ENCODE measurements around the gene DNAJC1.

GRCh38 chr10:22047812-22048211, 44.3 kb upstream of the DNAJC1 start:
- TF ChIP-seq CTCF (conservative IDR thresholded peaks at IDR 0.05; ENCODE audit: low read depth, low read length), result no peak
- TF ChIP-seq USF2 (IDR thresholded peaks at IDR 0.05; ENCODE audit: low read depth, low read length), result no peak
- no peak for TF ChIP-seq SMC3 (IDR thresholded peaks at IDR 0.05; ENCODE audit: low read depth, low read length)
- no peak for TF ChIP-seq POLR2A (IDR thresholded peaks at IDR 0.05; ENCODE audit: low read depth, low read length)
- no peak for TF ChIP-seq BHLHE40 (IDR thresholded peaks at IDR 0.05; ENCODE audit: low read depth, low read length)
- TF ChIP-seq NFE2L2 (IDR thresholded peaks at IDR 0.05; ENCODE audit: low read depth, low read length), result no peak
- TF ChIP-seq RFX5 (IDR thresholded peaks at IDR 0.05; ENCODE audit: low read depth, low read length), result no peak
- TF ChIP-seq CEBPB (IDR thresholded peaks at IDR 0.05; ENCODE audit: low read depth, low read length), result no peak
- no peak for TF ChIP-seq RCOR1 (IDR thresholded peaks at IDR 0.05; ENCODE audit: insufficient replicate concordance, low read length)
- no peak for TF ChIP-seq RAD21 (IDR thresholded peaks at IDR 0.05; ENCODE audit: low read length)
- no peak for TF ChIP-seq MAFK (IDR thresholded peaks at IDR 0.05; ENCODE audit: low read depth, low read length)
- no peak for TF ChIP-seq FOS (IDR thresholded peaks at IDR 0.05; ENCODE audit: low read depth, low read length)

All from IMR-90 (cell line).